T-helper 2 cell treated with Interferon-gamma antibody and Interleukin-4, amounts not matched to agents 5 μg/mL and 100 μg/mL, for 36 hours (primary cell): Measurements from ENCODE around the gene MSH2.
"Not testable (repeated sequence)": the region's sequence is repeated elsewhere in the genome, so short reads cannot be mapped to it uniquely, and the experiment has no call there.

ENCODE experiments used
- DNase-seq: peaks from one replicate; pipeline ENCODE4 v3.0.0; 2021; ENCODE audit warnings: low spot score
- H3K27ac Mint-ChIP-seq: one replicate; pipeline ENCODE4 v1.8.0; 2021; ENCODE audit warnings: mild to moderate bottlenecking, mixed read lengths
- H3K27me3 Mint-ChIP-seq: one replicate; pipeline ENCODE4 v1.8.0; 2021; ENCODE audit warnings: low read depth, mixed read lengths
- H3K36me3 Mint-ChIP-seq: one replicate; pipeline ENCODE4 v1.8.0; 2021; ENCODE audit warnings: low read depth, mixed read lengths
- H3K4me1 Mint-ChIP-seq: one replicate; pipeline ENCODE4 v1.8.0; 2021; ENCODE audit warnings: low read depth, mixed read lengths
- H3K4me3 Mint-ChIP-seq: one replicate; pipeline ENCODE4 v1.8.0; 2022; ENCODE audit warnings: mild to moderate bottlenecking, moderate library complexity, mixed read lengths
- H3K9me3 Mint-ChIP-seq: one replicate; pipeline ENCODE4 v1.8.0; 2021; ENCODE audit warnings: mixed read lengths

Gene MSH2

GRCh38 chr2:47429795-47430194, 26.8 kb downstream of the MSH2 start:
- Mint-ChIP-seq H3K4me1 (no peaks in the 10 kb centered on the region), H3K27me3 (no peaks in the 10 kb centered on the region), H3K27ac (no peak overlapping the region), H3K4me3 (no peak overlapping the region), H3K36me3 (peaks cover 38% of the 10 kb centered on the region), H3K9me3 (no peaks in the 10 kb centered on the region)
- DNase-seq, result no peak

- H3K27ac Mint-ChIP-seq, DNase-seq, H3K27me3 Mint-ChIP-seq, H3K4me3 Mint-ChIP-seq, H3K4me1 Mint-ChIP-seq, H3K9me3 Mint-ChIP-seq: not testable (repeated sequence)
- peaks cover 36% of the 10 kb centered on the region for H3K36me3 Mint-ChIP-seq
These were observed 30.1 kb downstream of the MSH2 start for GRCh38 chr2:47433006-47433405.

GRCh38 chr2:47433445-47433844, 30.5 kb downstream of the MSH2 start:
- H3K4me1 Mint-ChIP-seq, H3K27ac Mint-ChIP-seq, H3K4me3 Mint-ChIP-seq, H3K27me3 Mint-ChIP-seq, H3K9me3 Mint-ChIP-seq, DNase-seq: not testable (repeated sequence)
- H3K36me3 Mint-ChIP-seq, result peaks cover 36% of the 10 kb centered on the region

- Mint-ChIP-seq H3K27ac (no peak overlapping the region), H3K4me1 (no peaks in the 10 kb centered on the region), H3K27me3 (no peaks in the 10 kb centered on the region), H3K4me3 (no peak overlapping the region), H3K36me3 (peaks cover 18% of the 10 kb centered on the region), H3K9me3 (no peaks in the 10 kb centered on the region)
- no peak for DNase-seq
These were observed 34.3 kb downstream of the MSH2 start for GRCh38 chr2:47437287-47437686.

- Mint-ChIP-seq H3K36me3 (peaks cover 15% of the 10 kb centered on the region), H3K4me1 (no peaks in the 10 kb centered on the region), H3K27me3 (no peaks in the 10 kb centered on the region), H3K9me3 (no peaks in the 10 kb centered on the region), H3K27ac (no peak overlapping the region), H3K4me3 (no peak overlapping the region)
- DNase-seq, result no peak
These were observed 35.1 kb downstream of the MSH2 start for GRCh38 chr2:47438106-47438505.

- H3K4me3 Mint-ChIP-seq, result no peak overlapping the region
- peaks cover 15% of the 10 kb centered on the region for H3K36me3 Mint-ChIP-seq
- no peak for DNase-seq
- H3K9me3 Mint-ChIP-seq, result no peaks in the 10 kb centered on the region
- H3K27me3 Mint-ChIP-seq, result no peaks in the 10 kb centered on the region
- H3K4me1 Mint-ChIP-seq, result no peaks in the 10 kb centered on the region
- H3K27ac Mint-ChIP-seq, result no peak overlapping the region
These were observed 35.8 kb downstream of the MSH2 start for GRCh38 chr2:47438783-47439182.

GRCh38 chr2:47451790-47452189, 48.8 kb downstream of the MSH2 start:
- peaks cover 44% of the 10 kb centered on the region for H3K36me3 Mint-ChIP-seq
- H3K4me1 Mint-ChIP-seq, result no peaks in the 10 kb centered on the region
- H3K27ac Mint-ChIP-seq, result no peak overlapping the region
- H3K4me3 Mint-ChIP-seq, result no peak overlapping the region
- H3K27me3 Mint-ChIP-seq, result no peaks in the 10 kb centered on the region
- DNase-seq, result no peak
- H3K9me3 Mint-ChIP-seq, result peaks cover 2% of the 10 kb centered on the region

- DNase-seq, result no peak
- no peak overlapping the region for H3K27ac Mint-ChIP-seq
- H3K4me1 Mint-ChIP-seq, result peaks cover 4% of the 10 kb centered on the region
- no peak overlapping the region for H3K4me3 Mint-ChIP-seq
- H3K36me3 Mint-ChIP-seq, result peaks cover 44% of the 10 kb centered on the region
- H3K9me3 Mint-ChIP-seq, result peaks cover 2% of the 10 kb centered on the region
- no peaks in the 10 kb centered on the region for H3K27me3 Mint-ChIP-seq
These were observed 49.8 kb downstream of the MSH2 start for GRCh38 chr2:47452761-47453160.

- H3K27ac Mint-ChIP-seq, DNase-seq, H3K4me3 Mint-ChIP-seq, H3K9me3 Mint-ChIP-seq, H3K27me3 Mint-ChIP-seq: not testable (repeated sequence)
- Mint-ChIP-seq H3K36me3 (peaks cover 40% of the 10 kb centered on the region), H3K4me1 (peaks cover 15% of the 10 kb centered on the region)
These were observed 51.9 kb downstream of the MSH2 start for GRCh38 chr2:47454818-47455217.

GRCh38 chr2:47455411-47455810, 52.5 kb downstream of the MSH2 start:
- Mint-ChIP-seq H3K36me3 (peaks cover 42% of the 10 kb centered on the region), H3K4me3 (no peak overlapping the region), H3K27ac (no peak overlapping the region), H3K4me1 (peaks cover 16% of the 10 kb centered on the region), H3K27me3 (no peaks in the 10 kb centered on the region), H3K9me3 (peaks cover 2% of the 10 kb centered on the region)
- DNase-seq, result no peak

GRCh38 chr2:47456851-47457250, 53.9 kb downstream of the MSH2 start:
- H3K9me3 Mint-ChIP-seq, result peaks cover 2% of the 10 kb centered on the region
- H3K36me3 Mint-ChIP-seq, result peaks cover 38% of the 10 kb centered on the region
- no peaks in the 10 kb centered on the region for H3K27me3 Mint-ChIP-seq
- H3K4me3 Mint-ChIP-seq, result no peak overlapping the region
- H3K4me1 Mint-ChIP-seq, result peaks cover 17% of the 10 kb centered on the region
- no peak for DNase-seq
- H3K27ac Mint-ChIP-seq, result no peak overlapping the region

- Mint-ChIP-seq H3K4me3 (no peak overlapping the region), H3K36me3 (peaks cover 39% of the 10 kb centered on the region), H3K27me3 (no peaks in the 10 kb centered on the region)
These were observed 54.3 kb downstream of the MSH2 start for GRCh38 chr2:47457268-47457667.

GRCh38 chr2:47459021-47459420, 56.1 kb downstream of the MSH2 start:
- peaks cover 49% of the 10 kb centered on the region for H3K36me3 Mint-ChIP-seq
- H3K27me3 Mint-ChIP-seq, result no peaks in the 10 kb centered on the region
- H3K4me1 Mint-ChIP-seq, result peaks cover 17% of the 10 kb centered on the region
- peak overlapping the region; percentile 6 for H3K27ac Mint-ChIP-seq
- H3K4me3 Mint-ChIP-seq, result peak overlapping the region; percentile 27
- DNase-seq, result no peak
- peaks cover 2% of the 10 kb centered on the region for H3K9me3 Mint-ChIP-seq

More at GRCh38 chr2:47457268-47457667, 54.3 kb downstream of the MSH2 start:
- Mint-ChIP-seq H3K9me3 (peaks cover 2% of the 10 kb centered on the region), H3K27ac (no peak overlapping the region), H3K4me1 (peaks cover 17% of the 10 kb centered on the region)
- DNase-seq, result no peak

GRCh38 chr2:47460766-47461165, 57.8 kb downstream of the MSH2 start:
- no peaks in the 10 kb centered on the region for H3K27me3 Mint-ChIP-seq
- H3K27ac Mint-ChIP-seq, result no peak overlapping the region

GRCh38 chr2:47471429-47472116, 68.6 kb downstream of the MSH2 start:
- Mint-ChIP-seq H3K27me3 (no peaks in the 10 kb centered on the region), H3K4me1 (no peaks in the 10 kb centered on the region), H3K9me3 (no peaks in the 10 kb centered on the region), H3K4me3 (no peak overlapping the region), H3K36me3 (peaks cover 38% of the 10 kb centered on the region), H3K27ac (no peak overlapping the region)
- DNase-seq, result no peak

More at GRCh38 chr2:47460766-47461165, 57.8 kb downstream of the MSH2 start:
- peaks cover 54% of the 10 kb centered on the region for H3K36me3 Mint-ChIP-seq
- no peaks in the 10 kb centered on the region for H3K9me3 Mint-ChIP-seq
- no peak overlapping the region for H3K4me3 Mint-ChIP-seq
- no peak for DNase-seq
- H3K4me1 Mint-ChIP-seq, result peaks cover 17% of the 10 kb centered on the region
